ENCODE results near the gene RGS9BP. TPM values are rescaled to one million over a fixed set of nuclear protein-coding genes. Genes with fewer than 3 reads are reported as not detected.

RGS9BP gene
- total and polyA plus RNA-seq, 2 of the 13 experiments (the other 11 are each of a cell fraction or from before 2014, with no cell fraction given) = 0.01 TPM; not detected in 1

GRCh38 chr19:32653599-32653915, 22.1 kb upstream of the RGS9BP start:
- in situ Hi-C loops (cut with HindIII; ENCODE audit: extremely low pct_ligation_motif_present, low pct_unique_long_range_greater_than_20kb) = no loop called here
- 100% methylated on average over 12 of the region's 15 CpGs for WGBS (ENCODE audit: low lambda C conversion rate)
- no peaks in the 10 kb centered on the region for H3K4me1 ChIP-seq (ENCODE audit: insufficient read depth, low read length)
- no peaks in the 10 kb centered on the region for H3K79me2 ChIP-seq (ENCODE audit: insufficient read depth, low read length)
- H2AFZ ChIP-seq (ENCODE audit: low read length) = no peak overlapping the region
- no peaks in the 10 kb centered on the region for H4K20me1 ChIP-seq (ENCODE audit: insufficient read depth, low read length)
- no peak overlapping the region for H3K4me2 ChIP-seq (ENCODE audit: low read depth, low read length)
- peaks cover 12 to 31% of the 10 kb centered on the region in 2 experiments; a peak in 4 of 5 replicates for H3K36me3 ChIP-seq (replicated peaks in 1 of 2; ENCODE audit: control insufficient read depth in 1 of 2, insufficient read depth in 2 of 2, low read length in 2 of 2)
- intact Hi-C loops (cut with micrococcal nuclease; ENCODE audit: unreplicated experiment) = no loop called here
- ChIA-PET POLR2A (no interaction called here), CTCF (ENCODE audit: low intra/inter-chr PET ratio, low total read pairs) (no interaction called here)
- no peak for ATAC-seq
- H3K9ac ChIP-seq (ENCODE audit: insufficient read depth, low read depth, low read length) = no peak overlapping the region
- no TSS peak for BruUV-seq (replicated peaks)
- no peaks in the 10 kb centered on the region for H3K9me3 ChIP-seq (ENCODE audit: low read length)
- H3K27ac ChIP-seq (ENCODE audit: extremely low read length, insufficient read depth, low read length) = no peak overlapping the region
- H3K27me3 ChIP-seq (ENCODE audit: control insufficient read depth in 1 of 2, insufficient read depth in 2 of 2, low read length in 2 of 2) = no peaks in the 10 kb centered on the region
- no peak for DNase-seq (ENCODE audit: low spot score)
- no peak for FAIRE-seq
- no peak overlapping the region for H3K4me3 ChIP-seq (replicated peaks in 1 of 3; ENCODE audit: insufficient read depth in 1 of 3, low read depth in 2 of 3, low read length in 3 of 3)
- TF ChIP-seq CREM (IDR thresholded peaks at IDR 0.05) (no peak), CREM (CRISPR knock-in tag; IDR thresholded peaks at IDR 0.05) (no peak), NFATC3 (CRISPR knock-in tag; IDR thresholded peaks at IDR 0.05) (no peak), ZBTB8A (CRISPR knock-in tag; IDR thresholded peaks at IDR 0.05; ENCODE audit: borderline replicate concordance, low read depth) (no peak), ELF3 (CRISPR knock-in tag; IDR thresholded peaks at IDR 0.05) (no peak), ZBTB34 (CRISPR knock-in tag; IDR thresholded peaks at IDR 0.05) (no peak), ZNF276 (CRISPR knock-in tag; IDR thresholded peaks at IDR 0.05; ENCODE audit: low read depth) (no peak), PAX8 (CRISPR knock-in tag; IDR thresholded peaks at IDR 0.05; ENCODE audit: borderline replicate concordance) (no peak), IRF9 (CRISPR knock-in tag; IDR thresholded peaks at IDR 0.05; ENCODE audit: borderline replicate concordance) (no peak), HMGXB3 (CRISPR knock-in tag; IDR thresholded peaks at IDR 0.05; ENCODE audit: borderline replicate concordance) (no peak)
- TF ChIP-seq, protein P1, sequence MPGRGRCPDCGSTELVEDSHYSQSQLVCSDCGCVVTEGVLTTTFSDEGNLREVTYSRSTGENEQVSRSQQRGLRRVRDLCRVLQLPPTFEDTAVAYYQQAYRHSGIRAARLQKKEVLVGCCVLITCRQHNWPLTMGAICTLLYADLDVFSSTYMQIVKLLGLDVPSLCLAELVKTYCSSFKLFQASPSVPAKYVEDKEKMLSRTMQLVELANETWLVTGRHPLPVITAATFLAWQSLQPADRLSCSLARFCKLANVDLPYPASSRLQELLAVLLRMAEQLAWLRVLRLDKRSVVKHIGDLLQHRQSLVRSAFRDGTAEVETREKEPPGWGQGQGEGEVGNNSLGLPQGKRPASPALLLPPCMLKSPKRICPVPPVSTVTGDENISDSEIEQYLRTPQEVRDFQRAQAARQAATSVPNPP (CRISPR knock-in tag; IDR thresholded peaks at IDR 0.05) = no peak
- TF ChIP-seq, protein P2, sequence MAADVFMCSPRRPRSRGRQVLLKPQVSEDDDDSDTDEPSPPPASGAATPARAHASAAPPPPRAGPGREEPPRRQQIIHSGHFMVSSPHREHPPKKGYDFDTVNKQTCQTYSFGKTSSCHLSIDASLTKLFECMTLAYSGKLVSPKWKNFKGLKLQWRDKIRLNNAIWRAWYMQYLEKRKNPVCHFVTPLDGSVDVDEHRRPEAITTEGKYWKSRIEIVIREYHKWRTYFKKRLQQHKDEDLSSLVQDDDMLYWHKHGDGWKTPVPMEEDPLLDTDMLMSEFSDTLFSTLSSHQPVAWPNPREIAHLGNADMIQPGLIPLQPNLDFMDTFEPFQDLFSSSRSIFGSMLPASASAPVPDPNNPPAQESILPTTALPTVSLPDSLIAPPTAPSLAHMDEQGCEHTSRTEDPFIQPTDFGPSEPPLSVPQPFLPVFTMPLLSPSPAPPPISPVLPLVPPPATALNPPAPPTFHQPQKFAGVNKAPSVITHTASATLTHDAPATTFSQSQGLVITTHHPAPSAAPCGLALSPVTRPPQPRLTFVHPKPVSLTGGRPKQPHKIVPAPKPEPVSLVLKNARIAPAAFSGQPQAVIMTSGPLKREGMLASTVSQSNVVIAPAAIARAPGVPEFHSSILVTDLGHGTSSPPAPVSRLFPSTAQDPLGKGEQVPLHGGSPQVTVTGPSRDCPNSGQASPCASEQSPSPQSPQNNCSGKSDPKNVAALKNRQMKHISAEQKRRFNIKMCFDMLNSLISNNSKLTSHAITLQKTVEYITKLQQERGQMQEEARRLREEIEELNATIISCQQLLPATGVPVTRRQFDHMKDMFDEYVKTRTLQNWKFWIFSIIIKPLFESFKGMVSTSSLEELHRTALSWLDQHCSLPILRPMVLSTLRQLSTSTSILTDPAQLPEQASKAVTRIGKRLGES (CRISPR knock-in tag; IDR thresholded peaks at IDR 0.05; ENCODE audit: borderline replicate concordance) = no peak

All from HepG2 (cell line).